GM12801 (cell line): Measurements from ENCODE around the gene UBQLNL.

Experiments
- TF ChIP-seq, protein P1 (sequence below): IDR thresholded peaks from one replicate; pipeline ENCODE4 v1.5.1; 2011; ENCODE audit warnings: control low read depth; ENCODE audit not compliant: insufficient read length; ENCODE audit errors: extremely low read depth

Gene UBQLNL

DNA sequence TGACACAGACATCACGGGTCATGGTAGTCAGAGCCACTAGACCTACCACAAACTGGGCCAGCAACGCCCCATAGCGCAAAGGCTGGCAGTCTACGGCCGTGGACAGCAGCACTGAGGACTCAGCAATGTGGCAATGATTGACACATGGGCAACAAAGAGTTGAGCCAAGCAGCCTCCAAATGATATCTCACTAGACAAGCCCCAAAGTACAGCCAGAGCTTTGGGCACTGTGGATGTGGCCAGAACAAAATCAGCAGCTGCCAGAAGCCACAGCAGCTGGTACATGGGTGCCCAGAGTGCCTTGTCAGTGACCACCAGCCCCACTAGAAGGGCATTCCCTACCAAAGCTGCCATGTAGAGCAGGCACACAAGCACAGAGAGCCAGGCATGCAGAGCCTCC lies 11.2 kb upstream of the UBQLNL start:
- TF ChIP-seq, protein P1, sequence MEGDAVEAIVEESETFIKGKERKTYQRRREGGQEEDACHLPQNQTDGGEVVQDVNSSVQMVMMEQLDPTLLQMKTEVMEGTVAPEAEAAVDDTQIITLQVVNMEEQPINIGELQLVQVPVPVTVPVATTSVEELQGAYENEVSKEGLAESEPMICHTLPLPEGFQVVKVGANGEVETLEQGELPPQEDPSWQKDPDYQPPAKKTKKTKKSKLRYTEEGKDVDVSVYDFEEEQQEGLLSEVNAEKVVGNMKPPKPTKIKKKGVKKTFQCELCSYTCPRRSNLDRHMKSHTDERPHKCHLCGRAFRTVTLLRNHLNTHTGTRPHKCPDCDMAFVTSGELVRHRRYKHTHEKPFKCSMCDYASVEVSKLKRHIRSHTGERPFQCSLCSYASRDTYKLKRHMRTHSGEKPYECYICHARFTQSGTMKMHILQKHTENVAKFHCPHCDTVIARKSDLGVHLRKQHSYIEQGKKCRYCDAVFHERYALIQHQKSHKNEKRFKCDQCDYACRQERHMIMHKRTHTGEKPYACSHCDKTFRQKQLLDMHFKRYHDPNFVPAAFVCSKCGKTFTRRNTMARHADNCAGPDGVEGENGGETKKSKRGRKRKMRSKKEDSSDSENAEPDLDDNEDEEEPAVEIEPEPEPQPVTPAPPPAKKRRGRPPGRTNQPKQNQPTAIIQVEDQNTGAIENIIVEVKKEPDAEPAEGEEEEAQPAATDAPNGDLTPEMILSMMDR, result no peak

DNA sequence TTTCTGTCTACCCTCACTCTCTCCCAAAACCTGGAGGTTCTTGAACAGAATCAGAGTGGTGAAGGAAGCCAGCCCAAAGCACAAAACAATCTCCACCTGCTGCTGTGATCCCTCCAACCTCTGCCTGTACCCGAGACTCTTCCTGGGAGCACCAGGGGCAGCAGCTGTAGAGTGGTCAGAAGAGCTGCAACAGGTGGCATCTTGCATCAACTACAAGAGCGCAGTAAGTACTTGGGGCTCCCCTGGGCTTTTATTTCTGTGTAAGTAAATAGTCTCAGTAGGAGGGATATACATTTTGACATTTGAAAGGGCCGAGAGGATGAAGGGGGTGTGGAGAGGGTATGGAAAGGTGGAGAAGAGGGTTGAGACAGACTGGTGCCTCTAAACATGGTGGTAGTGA lies 8.3 kb upstream of the UBQLNL start:
- TF ChIP-seq, protein P1, result no peak

DNA sequence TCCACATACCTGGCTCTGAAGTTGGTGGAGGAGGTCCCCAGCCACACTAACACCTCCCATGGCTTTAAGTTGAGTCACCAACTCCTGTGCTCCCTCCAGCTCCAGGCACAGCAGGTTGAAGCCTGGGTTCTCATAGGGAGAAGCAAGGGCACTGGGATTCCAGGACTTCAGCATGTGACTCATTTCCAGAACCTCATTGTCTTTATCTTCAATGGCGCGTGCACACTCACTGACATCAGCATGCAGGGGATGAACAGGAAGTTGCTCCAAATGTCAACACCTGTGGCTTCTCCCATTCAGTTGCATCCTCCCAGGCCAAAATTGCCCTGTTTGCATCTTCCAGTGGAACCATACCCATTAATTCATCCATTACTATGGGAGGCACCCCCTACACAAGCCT lies 5.8 kb upstream of the UBQLNL start:
- TF ChIP-seq, protein P1, result no peak

DNA sequence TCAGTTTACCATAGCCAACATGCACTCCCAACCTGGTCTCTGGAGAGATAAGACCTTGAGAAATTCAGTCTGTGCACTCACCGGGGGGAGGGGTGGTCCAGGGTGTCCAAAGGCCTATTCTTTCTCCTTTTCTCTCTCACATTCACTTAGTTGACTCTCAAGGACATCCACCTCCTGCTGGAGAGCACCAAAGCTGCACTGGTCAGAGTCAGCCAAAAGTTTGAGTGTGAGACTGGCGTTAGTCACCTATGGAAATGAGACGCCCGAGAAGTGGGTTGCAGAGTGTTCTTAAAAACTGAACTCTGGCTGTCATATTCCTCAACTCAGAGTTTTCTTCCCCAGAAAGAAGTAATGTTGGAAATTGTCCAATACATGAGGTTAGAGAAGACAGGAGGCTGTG lies 5.0 kb upstream of the UBQLNL start:
- TF ChIP-seq, protein P1, result no peak

DNA sequence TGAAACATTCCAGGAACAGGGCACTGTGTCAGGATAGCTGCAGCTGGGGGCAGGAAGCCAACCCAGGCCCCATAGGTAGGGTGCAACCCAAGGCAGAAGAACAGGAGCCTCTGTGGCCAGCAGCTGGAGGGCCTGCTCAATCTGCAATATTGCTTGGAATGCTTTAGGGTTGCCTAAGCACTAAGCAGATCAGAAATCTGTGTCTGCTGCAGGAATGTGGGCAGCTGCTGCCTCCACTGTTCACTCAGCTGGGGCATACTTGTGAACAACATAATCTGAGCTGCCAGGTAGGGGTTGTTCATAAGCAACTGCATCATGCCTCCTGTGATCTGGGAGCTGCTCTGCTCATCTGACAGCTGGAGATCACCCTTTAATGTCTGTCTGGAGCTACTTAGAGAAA lies 1.7 kb downstream of the UBQLNL start:
- TF ChIP-seq, protein P1, result no peak

DNA sequence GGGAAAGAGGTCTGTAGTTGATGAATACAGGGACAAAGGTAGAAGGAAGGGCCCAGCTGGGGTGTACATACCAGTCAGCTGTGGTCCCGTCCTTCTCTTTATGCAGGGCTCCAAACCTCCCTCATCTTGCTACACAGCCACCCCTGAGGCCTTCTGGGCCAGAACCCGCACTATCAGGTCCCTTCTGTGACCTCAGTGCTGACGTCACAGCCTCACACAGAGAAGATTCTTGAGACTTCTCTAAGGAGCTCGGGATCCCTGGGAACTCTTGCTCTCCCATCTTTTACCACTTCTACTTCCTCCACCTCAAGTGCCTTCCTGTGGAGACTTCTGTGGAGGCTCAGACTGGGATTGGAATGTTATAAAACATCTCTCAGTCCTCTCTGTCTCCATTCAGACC lies 6.7 kb downstream of the UBQLNL start, which contains the start of gene UBQLN3:
UBQLN3 (minus strand) TSS at position 155 of the 400 bp plus-strand sequence. CDS start 399 bp downstream, outside the sequence.
- TF ChIP-seq, protein P1, result no peak

DNA sequence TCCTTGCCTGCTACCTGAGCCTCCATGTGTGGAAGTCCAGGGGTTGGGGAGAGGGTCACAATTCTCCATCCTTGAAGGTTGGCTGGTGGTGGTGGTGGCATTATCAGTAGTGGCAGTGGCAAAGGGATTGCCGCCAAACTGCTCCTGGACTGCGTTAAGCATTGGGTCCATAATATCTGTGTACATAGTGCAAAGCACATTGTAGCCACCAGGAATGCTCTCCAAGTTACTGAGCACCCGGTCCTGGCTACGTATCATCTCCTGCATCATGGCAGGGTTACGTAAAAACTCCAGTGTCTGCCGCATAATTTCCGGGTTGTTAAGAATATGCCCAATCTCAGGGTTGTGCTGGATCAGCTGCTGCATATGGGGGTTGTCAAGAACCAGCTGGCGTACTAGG lies 7.9 kb downstream of the UBQLNL start:
- TF ChIP-seq, protein P1, result no peak

DNA sequence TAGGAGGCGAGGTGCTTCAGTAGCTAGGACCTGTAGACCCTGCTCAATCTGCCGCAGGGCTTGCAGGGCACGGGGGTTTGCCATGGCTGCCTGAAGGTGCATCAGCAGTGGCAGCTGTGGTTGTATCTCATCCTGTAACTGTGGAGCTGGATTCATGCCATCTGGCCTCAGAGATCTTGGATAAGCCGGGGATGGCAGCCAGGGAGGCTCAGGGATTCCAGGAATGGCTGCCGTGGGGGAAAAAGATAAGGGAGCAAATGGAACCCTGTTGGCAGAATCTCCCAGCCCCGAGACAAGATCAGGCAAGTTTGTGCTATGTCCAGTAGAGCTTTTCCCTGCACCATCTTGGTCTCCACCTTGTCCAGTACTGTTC lies 8.6 kb downstream of the UBQLNL start:
- TF ChIP-seq, protein P1, result no peak
